ENCODE results near the gene MLXIPL.

The MLXIPL gene

GRCh38 chr7:73642834-73643233 lies 18.5 kb upstream of the MLXIPL start:
- Histone ChIP-seq H3K4me1 (ENCODE audit: control insufficient read depth, insufficient read depth, low read length) (peaks cover 3% of the 10 kb centered on the region), H3K9ac (ENCODE audit: low read length) (no peak overlapping the region), H3K9me3 (ENCODE audit: control insufficient read depth, low read length) (no peaks in the 10 kb centered on the region), H3K4me3 (ENCODE audit: low read length) (no peak overlapping the region), H3K36me3 (ENCODE audit: control insufficient read depth, insufficient read depth, low read length, severe bottlenecking) (no peaks in the 10 kb centered on the region), H3K27me3 (replicated peaks; ENCODE audit: control insufficient read depth, insufficient read depth, low read length) (peaks cover 44% of the 10 kb centered on the region)
- DNase-seq (ENCODE audit: low read depth) = no peak

GRCh38 chr7:73638911-73639310 lies 14.6 kb upstream of the MLXIPL start:
- H3K36me3 ChIP-seq (ENCODE audit: control insufficient read depth, insufficient read depth, low read length, severe bottlenecking) = no peaks in the 10 kb centered on the region
- DNase-seq (ENCODE audit: low read depth) = no peak

GRCh38 chr7:73635428-73636200 lies 11.3 kb upstream of the MLXIPL start:
- Histone ChIP-seq H3K9ac (ENCODE audit: low read length) (no peak overlapping the region), H3K27me3 (replicated peaks; ENCODE audit: control insufficient read depth, insufficient read depth, low read length) (peaks cover 16% of the 10 kb centered on the region), H3K36me3 (ENCODE audit: control insufficient read depth, insufficient read depth, low read length, severe bottlenecking) (no peaks in the 10 kb centered on the region), H3K9me3 (ENCODE audit: control insufficient read depth, low read length) (no peaks in the 10 kb centered on the region), H3K4me3 (ENCODE audit: low read length) (no peak overlapping the region), H3K4me1 (ENCODE audit: control insufficient read depth, insufficient read depth, low read length) (peaks cover 9% of the 10 kb centered on the region)
- DNase-seq (ENCODE audit: low read depth) = no peak

More at GRCh38 chr7:73638911-73639310, 14.6 kb upstream of the MLXIPL start:
- no peak overlapping the region for H3K4me3 ChIP-seq (ENCODE audit: low read length)
- H3K27me3 ChIP-seq (replicated peaks; ENCODE audit: control insufficient read depth, insufficient read depth, low read length) = peaks cover 14% of the 10 kb centered on the region
- no peak overlapping the region for H3K9ac ChIP-seq (ENCODE audit: low read length)
- H3K4me1 ChIP-seq (ENCODE audit: control insufficient read depth, insufficient read depth, low read length) = peaks cover 9% of the 10 kb centered on the region
- H3K9me3 ChIP-seq (ENCODE audit: control insufficient read depth, low read length) = no peaks in the 10 kb centered on the region

DNA sequence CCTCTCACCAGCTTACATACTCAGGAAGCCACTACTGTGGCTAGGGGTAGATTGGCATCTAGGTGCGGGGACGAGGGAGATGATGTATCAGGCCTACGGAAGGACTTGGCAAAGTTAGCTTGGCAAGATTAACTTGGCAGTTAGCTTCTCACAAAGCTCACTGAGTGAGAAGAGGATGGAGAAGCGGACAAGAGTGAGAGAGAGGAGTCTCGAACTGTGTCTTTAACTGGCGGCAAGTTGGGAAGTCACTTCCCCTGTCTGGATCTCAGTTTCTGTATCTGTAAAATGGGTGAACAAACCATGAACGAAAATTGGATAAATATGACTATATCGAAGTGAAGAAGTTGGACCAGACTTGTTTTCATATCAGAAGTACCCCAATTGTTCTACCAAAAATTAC lies 9.5 kb upstream of the MLXIPL start:
- Histone ChIP-seq H3K4me3 (ENCODE audit: low read length) (no peak overlapping the region), H3K9ac (ENCODE audit: low read length) (no peak overlapping the region), H3K27me3 (replicated peaks; ENCODE audit: control insufficient read depth, insufficient read depth, low read length) (peaks cover 16% of the 10 kb centered on the region), H3K4me1 (ENCODE audit: control insufficient read depth, insufficient read depth, low read length) (peaks cover 9% of the 10 kb centered on the region), H3K9me3 (ENCODE audit: control insufficient read depth, low read length) (no peaks in the 10 kb centered on the region), H3K36me3 (ENCODE audit: control insufficient read depth, insufficient read depth, low read length, severe bottlenecking) (no peaks in the 10 kb centered on the region)
- no peak for DNase-seq (ENCODE audit: low read depth)

DNA sequence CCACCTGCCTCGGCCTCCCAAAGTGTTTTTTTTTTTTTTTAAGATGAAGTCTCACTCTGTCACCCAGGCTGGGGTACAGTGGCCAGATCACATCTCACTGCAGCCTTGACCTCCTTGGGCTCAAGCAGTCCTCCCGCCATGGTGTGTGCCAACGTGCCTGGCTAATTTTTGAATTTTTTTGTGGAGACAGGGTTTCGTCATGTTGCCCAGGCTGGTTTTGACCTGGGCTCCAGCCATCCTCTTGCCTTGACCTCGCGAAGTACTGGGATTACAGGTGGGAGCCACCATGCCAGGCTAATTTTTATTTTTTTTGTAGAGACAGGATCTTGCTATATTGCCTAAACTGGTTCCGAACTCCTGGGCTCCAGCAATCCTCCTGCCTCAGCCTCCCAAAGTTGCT lies 9.0 kb upstream of the MLXIPL start:
- H3K4me3 ChIP-seq (ENCODE audit: low read length) = no peak overlapping the region
- H3K4me1 ChIP-seq (ENCODE audit: control insufficient read depth, insufficient read depth, low read length) = peaks cover 9% of the 10 kb centered on the region
- H3K36me3 ChIP-seq (ENCODE audit: control insufficient read depth, insufficient read depth, low read length, severe bottlenecking) = no peaks in the 10 kb centered on the region
- no peaks in the 10 kb centered on the region for H3K9me3 ChIP-seq (ENCODE audit: control insufficient read depth, low read length)
- H3K9ac ChIP-seq (ENCODE audit: low read length) = no peak overlapping the region
- DNase-seq (ENCODE audit: low read depth) = no peak
- H3K27me3 ChIP-seq (replicated peaks; ENCODE audit: control insufficient read depth, insufficient read depth, low read length) = peaks cover 16% of the 10 kb centered on the region

DNA sequence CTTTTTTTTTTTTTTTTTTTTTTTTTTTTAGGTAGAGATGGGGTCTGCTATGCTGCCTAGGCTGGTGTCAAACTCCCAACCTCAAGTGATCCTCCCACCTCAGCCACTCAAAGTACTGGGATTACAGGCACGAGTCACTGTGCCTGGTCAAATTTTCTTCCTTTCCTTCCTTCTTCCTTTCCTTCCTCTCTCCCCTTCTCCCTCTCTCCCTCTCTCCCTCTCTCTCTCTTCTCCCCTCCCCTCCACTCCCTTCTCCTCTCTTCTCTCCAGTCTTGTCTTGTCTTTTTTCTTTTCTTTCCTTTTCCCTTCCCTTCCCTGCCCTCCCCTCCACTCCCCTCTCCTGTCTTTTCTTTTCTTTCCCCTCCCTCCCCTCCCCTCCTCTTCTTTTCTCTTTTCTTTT lies 7.2 kb upstream of the MLXIPL start:
- DNase-seq (ENCODE audit: low read depth) = no peak
- Histone ChIP-seq H3K27me3 (replicated peaks; ENCODE audit: control insufficient read depth, insufficient read depth, low read length) (peaks cover 18% of the 10 kb centered on the region), H3K4me3 (ENCODE audit: low read length) (no peak overlapping the region), H3K4me1 (ENCODE audit: control insufficient read depth, insufficient read depth, low read length) (peaks cover 12% of the 10 kb centered on the region), H3K9me3 (ENCODE audit: control insufficient read depth, low read length) (no peaks in the 10 kb centered on the region), H3K36me3 (ENCODE audit: control insufficient read depth, insufficient read depth, low read length, severe bottlenecking) (no peaks in the 10 kb centered on the region), H3K9ac (ENCODE audit: low read length) (no peak overlapping the region)

- H3K9ac ChIP-seq (ENCODE audit: low read length) = no peak overlapping the region
These were observed 4.2 kb upstream of the MLXIPL start for GRCh38 chr7:73628504-73628903.

GRCh38 chr7:73626814-73627213 lies 2.5 kb upstream of the MLXIPL start:
- peaks cover 12% of the 10 kb centered on the region for H3K27me3 ChIP-seq (replicated peaks; ENCODE audit: control insufficient read depth, insufficient read depth, low read length)

More at GRCh38 chr7:73628504-73628903, 4.2 kb upstream of the MLXIPL start:
- DNase-seq (ENCODE audit: low read depth) = no peak
- H3K4me1 ChIP-seq (ENCODE audit: control insufficient read depth, insufficient read depth, low read length) = peaks cover 5% of the 10 kb centered on the region
- peaks cover 22% of the 10 kb centered on the region for H3K27me3 ChIP-seq (replicated peaks; ENCODE audit: control insufficient read depth, insufficient read depth, low read length)
- no peaks in the 10 kb centered on the region for H3K9me3 ChIP-seq (ENCODE audit: control insufficient read depth, low read length)
- no peaks in the 10 kb centered on the region for H3K36me3 ChIP-seq (ENCODE audit: control insufficient read depth, insufficient read depth, low read length, severe bottlenecking)
- no peak overlapping the region for H3K4me3 ChIP-seq (ENCODE audit: low read length)

DNA sequence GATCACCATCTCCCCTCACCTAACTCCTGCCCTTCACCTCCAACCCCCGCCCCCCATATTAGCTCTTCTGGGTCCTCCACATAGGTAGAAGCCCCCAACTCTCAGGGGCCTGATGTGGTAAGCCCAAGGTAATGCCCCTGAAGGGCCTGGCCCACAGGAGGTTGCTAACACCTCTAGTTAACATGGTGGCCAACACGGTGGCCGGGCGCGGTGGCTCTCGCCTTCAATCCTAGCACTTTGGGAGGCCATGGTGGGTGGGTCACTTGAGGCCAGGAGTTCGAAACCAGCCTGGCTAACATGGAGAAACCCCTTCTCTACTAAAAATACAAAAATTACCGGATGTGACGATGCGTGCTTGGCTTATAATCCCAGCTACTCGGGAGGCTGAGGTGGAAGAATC lies 954 bp upstream of the MLXIPL start:
- no peak overlapping the region for H3K9ac ChIP-seq (ENCODE audit: low read length)
- H3K4me1 ChIP-seq (ENCODE audit: control insufficient read depth, insufficient read depth, low read length) = peaks cover 17% of the 10 kb centered on the region
- no peak for DNase-seq (ENCODE audit: low read depth)
- H3K36me3 ChIP-seq (ENCODE audit: control insufficient read depth, insufficient read depth, low read length, severe bottlenecking) = no peaks in the 10 kb centered on the region
- H3K9me3 ChIP-seq (ENCODE audit: control insufficient read depth, low read length) = no peaks in the 10 kb centered on the region
- peaks cover 12% of the 10 kb centered on the region for H3K27me3 ChIP-seq (replicated peaks; ENCODE audit: control insufficient read depth, insufficient read depth, low read length)
- H3K4me3 ChIP-seq (ENCODE audit: low read length) = no peak overlapping the region

More at GRCh38 chr7:73626814-73627213, 2.5 kb upstream of the MLXIPL start:
- no peak overlapping the region for H3K9ac ChIP-seq (ENCODE audit: low read length)
- H3K9me3 ChIP-seq (ENCODE audit: control insufficient read depth, low read length) = no peaks in the 10 kb centered on the region
- peak; percentile 11 for DNase-seq (ENCODE audit: low read depth)
- H3K36me3 ChIP-seq (ENCODE audit: control insufficient read depth, insufficient read depth, low read length, severe bottlenecking) = no peaks in the 10 kb centered on the region
- H3K4me3 ChIP-seq (ENCODE audit: low read length) = no peak overlapping the region
- H3K4me1 ChIP-seq (ENCODE audit: control insufficient read depth, insufficient read depth, low read length) = peaks cover 13% of the 10 kb centered on the region

- DNase-seq (ENCODE audit: low read depth) = no peak
- H3K4me3 ChIP-seq (ENCODE audit: low read length) = peak overlapping the region; percentile 87
- peaks cover 12% of the 10 kb centered on the region for H3K27me3 ChIP-seq (replicated peaks; ENCODE audit: control insufficient read depth, insufficient read depth, low read length)
- no peak overlapping the region for H3K9ac ChIP-seq (ENCODE audit: low read length)
- H3K4me1 ChIP-seq (ENCODE audit: control insufficient read depth, insufficient read depth, low read length) = peaks cover 17% of the 10 kb centered on the region
- no peaks in the 10 kb centered on the region for H3K36me3 ChIP-seq (ENCODE audit: control insufficient read depth, insufficient read depth, low read length, severe bottlenecking)
- H3K9me3 ChIP-seq (ENCODE audit: control insufficient read depth, low read length) = no peaks in the 10 kb centered on the region
These were observed 313 bp upstream of the MLXIPL start for GRCh38 chr7:73624669-73625001.

DNA sequence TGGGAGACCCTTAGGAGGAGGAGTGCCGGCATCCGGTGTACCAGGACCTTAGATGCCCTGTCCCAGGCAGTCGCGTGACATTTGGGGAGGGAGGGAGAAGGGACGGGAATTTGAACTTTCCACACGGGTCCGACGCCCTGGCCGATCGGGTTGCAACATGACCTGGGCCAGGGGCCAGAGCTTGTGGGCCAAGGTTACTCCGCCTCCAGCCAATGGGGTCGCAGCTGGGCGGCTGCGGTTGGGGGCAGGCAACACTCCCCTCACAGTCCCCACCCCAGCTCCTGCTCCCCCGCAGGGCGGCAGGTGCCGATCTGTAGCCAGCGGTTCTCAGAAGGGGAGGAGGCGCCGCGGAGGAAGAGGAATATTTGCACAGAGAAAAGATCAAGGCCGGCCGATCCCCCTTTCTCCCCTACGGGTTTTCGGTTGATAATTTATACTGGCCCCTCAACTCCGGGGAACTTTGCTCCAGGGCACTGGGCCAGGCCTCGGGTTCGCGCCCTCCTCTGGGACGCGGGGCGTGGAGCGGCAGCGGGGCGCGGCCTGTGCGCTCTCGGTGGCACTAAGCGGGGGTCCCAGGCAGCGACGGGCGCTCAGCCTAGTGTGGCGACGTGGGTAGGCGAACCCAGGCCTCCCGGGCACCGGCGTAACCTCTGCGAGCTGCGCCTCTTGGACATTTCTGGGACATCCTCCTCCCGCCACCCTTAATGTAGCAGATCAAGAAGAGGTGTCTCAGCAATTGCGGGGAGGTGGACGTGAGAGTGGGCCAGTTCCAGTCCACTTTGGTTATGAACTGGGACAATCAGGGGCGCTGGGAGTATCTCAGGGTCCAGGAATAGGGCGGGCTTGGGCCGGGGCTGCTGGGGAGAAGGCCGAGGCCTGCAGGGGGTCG lies 1.2 kb downstream of the MLXIPL start:
- peak overlapping the region; percentile 97 for H3K9ac ChIP-seq (ENCODE audit: low read length)
- H3K36me3 ChIP-seq (ENCODE audit: control insufficient read depth, insufficient read depth, low read length, severe bottlenecking) = peaks cover 6% of the 10 kb centered on the region
- peaks cover 17% of the 10 kb centered on the region for H3K4me1 ChIP-seq (ENCODE audit: control insufficient read depth, insufficient read depth, low read length)
- H3K27me3 ChIP-seq (replicated peaks; ENCODE audit: control insufficient read depth, insufficient read depth, low read length) = peaks cover 12% of the 10 kb centered on the region
- H3K4me3 ChIP-seq (ENCODE audit: low read length) = peak overlapping the region; percentile 87
- DNase-seq (ENCODE audit: low read depth) = peak; percentile 31
- no peaks in the 10 kb centered on the region for H3K9me3 ChIP-seq (ENCODE audit: control insufficient read depth, low read length)
